Stimulated activated CD4-positive, alpha-beta T cell treated with anti-CD3 and anti-CD28 coated beads, TNF-alpha, amount 100 ng/mL, for 4 hours (primary cell): ENCODE measurements around the gene MTG1.
"Not testable (repeated sequence)": the region's sequence is repeated elsewhere in the genome, so short reads cannot be mapped to it uniquely, and the experiment has no call there.

Experiments
- DNase-seq, 3 experiments: peaks; one replicate each; pipeline ENCODE4 v3.0.0-alpha.2; 2020; ENCODE audit warnings: low read depth in 3 of 3

Gene MTG1

DNA sequence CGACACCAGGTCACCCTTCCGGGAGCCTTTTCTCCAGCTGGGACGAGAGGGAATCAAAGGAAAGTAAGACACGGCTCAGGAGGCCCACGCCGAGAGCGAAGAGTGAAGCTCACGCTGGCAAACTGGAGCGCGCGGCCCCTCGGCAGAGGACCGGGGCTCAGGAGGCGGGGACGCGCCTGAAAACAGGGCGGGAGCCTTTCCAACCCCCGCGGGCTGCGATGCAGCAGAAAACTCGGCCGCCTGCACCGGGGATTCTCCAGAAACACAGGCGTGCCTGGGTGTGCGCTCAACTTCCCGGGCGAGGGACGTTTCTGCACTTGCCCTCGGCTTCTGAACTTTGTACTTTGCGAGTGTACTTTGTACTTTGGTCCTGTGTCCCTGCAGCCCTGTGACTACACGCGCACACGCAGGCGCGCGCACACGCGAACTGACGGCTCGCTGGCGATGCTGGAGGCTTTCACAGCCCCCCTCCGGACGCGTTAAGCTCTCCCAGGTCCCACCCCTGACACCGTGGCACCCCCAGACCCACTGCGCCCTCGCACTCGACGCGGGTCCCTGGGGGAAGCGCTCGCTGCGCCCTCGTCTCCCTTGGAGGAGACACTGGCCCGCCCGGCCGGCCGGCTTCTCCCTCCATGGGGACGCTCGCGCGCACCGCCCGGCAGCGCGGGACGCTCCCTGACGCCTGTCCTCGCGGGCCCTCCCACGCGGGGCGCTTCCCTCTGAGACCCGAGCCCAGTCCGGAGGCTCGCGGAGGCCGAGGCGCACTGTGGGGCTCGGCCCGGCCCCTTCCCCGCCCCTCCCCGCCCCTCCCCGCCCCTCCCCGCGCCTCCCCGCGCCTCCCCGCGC lies 15.5 kb upstream of the MTG1 start:
- peak; percentile 36 to 40 (median 40) for DNase-seq

GRCh38 chr10:133379152-133379800 lies 14.7 kb upstream of the MTG1 start, which contains the start of gene PAOX:
PAOX (plus strand) TSS chr10:133379262; CDS start chr10:133379317, 55 bp downstream.
- peak; percentile 34 to 47 (median 41) for DNase-seq

GRCh38 chr10:133379801-133380666 lies 13.9 kb upstream of the MTG1 start:
- no peak for DNase-seq

GRCh38 chr10:133381036-133381435 lies 12.9 kb upstream of the MTG1 start:
- DNase-seq, result no peak

- DNase-seq, result no peak
Measured at GRCh38 chr10:133383551-133383950, 10.4 kb upstream of the MTG1 start.

DNA sequence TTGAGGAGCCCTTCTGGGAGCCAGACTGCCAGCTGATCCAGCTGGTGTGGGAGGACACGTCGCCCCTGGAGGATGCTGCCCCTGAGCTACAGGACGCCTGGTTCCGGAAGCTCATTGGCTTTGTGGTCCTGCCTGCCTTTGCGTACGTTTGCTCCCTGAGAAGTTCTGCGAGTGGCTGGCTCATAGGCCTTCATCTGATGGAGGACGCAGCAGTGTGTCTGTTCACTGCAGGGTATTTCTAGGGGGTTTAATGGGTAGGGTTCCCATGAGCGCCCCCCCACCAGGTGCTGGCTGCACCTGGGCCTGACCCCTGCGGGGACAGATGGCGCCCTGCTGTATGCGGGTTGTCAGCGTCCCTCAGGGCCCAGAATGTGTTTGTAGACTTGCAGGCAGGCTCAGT lies 9.9 kb upstream of the MTG1 start:
- DNase-seq, result no peak

DNA sequence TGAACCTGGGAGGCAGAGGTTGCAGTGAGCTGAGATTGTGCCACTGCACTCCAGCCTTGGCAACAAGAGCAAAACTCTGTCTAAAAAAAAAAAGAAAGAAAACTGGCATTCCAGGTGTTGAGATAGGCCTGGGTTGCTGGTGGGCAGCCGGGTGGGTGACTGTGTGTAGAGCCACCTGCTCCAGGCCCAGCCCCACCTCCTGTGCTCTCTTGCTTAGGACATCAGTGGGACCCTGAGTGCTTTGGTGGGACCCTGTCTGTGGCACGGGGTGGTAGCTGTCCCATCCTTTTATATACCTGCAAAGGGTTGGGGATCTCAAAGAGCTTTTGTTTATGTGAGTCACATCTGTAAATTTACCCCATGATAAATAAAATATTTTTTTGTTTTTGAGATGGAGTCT lies 8.7 kb upstream of the MTG1 start:
- DNase-seq, result no peak

- DNase-seq, result not testable (repeated sequence)
Measured at GRCh38 chr10:133386951-133387350, 7.0 kb upstream of the MTG1 start.

DNA sequence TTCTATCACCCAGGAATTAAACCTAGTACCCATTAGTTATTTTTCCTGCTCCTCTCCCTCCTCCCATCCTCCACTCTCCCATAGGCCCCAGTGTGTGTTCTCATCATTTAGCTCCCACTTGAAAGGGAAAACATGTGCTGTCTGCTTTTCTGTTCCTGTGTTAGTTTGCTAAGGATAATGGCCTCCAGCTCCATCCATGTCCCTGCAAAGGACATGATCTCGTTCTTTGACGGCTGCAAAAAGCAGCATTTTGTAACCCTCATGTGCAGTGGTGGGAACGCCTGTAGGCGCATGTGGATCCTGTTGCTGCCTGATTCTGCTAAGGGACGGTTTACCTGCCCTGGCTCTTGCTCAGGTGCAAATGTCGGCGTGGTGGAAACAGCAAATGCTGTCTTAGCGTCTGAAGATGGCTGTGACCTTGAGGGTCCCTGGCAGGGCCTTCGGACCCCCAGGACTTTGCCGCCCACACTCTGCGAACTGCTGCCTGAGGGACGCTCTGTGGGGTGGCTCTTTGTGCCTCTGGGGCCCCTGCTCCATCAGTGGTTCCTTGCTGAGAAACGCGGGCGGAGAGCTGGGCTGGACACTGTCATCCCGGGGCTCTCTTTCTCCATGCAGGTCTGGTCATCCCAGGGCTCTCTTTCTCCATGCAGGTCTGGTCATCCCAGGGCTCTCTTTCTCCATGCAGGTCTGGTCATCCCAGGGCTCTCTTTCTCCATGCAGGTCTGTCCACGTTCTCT lies 5.6 kb upstream of the MTG1 start:
- DNase-seq, result no peak

DNA sequence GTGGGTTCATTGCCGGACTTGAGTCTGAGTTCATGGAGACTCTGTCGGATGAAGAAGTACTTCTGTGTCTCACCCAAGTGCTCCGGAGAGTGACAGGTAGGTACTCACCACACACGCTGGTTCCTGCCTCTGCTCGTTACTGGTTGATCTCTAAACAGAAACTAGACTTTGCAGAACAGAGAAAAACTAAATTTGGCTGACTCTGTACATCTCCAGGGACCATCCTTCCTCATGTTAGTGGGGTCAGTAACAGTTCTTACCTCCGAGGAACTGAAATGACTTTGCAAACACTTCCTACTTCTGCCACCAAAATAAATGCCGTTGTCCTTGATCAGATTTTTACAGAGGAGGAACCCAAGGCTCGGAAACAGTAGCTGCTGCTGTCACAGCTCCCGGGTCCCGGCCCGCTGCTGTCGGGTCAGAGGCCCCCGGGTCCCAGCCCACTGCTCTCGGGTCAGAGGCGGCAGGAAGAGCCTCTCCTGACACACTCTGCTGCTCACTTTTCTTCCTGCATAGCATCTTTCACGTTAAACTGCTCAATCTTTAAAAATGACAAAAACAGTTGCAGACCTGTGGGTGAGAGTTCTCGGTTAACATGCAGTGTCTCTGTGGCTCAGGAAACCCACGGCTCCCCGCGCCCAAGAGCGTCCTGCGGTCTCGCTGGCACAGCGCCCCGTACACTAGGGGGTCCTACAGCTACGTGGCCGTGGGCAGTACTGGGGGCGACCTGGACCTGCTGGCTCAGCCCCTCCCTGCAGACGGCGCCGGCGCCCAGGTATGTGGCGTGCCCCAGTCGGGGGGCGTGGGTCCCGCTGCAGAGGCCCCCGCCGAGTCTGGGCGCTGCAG lies 4.8 kb upstream of the MTG1 start:
- DNase-seq, result no peak

DNA sequence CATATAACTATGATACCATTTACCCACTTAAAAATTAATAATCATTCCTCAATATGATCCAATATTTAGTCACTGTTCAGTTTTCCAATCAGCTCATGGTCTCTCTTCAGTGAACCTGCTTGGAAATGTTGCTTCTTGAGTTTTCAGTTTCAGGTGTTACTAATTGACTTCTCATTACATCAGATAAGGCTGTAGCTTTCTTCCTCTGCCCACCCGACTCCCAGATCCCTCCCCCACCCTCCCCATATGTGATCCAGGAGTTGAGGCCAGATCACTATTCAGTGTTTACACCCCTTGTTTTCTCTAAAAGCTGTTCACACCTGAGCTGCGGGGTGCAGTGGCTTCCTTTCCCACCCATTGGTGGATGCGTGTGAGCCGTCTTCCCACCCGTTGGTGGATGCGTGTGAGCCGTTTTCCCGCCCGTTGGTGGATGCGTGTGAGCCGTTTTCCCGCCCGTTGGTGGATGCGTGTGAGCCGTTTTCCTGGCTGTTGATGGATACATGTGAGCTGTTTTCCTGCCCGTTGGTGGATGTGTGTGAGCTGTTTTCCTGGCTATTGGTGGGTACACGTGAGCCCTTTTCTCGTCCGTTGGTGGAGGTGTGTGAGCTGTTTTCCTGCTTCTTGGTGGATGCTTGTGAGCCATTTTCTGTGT lies 3.2 kb upstream of the MTG1 start:
- no peak for DNase-seq

DNA sequence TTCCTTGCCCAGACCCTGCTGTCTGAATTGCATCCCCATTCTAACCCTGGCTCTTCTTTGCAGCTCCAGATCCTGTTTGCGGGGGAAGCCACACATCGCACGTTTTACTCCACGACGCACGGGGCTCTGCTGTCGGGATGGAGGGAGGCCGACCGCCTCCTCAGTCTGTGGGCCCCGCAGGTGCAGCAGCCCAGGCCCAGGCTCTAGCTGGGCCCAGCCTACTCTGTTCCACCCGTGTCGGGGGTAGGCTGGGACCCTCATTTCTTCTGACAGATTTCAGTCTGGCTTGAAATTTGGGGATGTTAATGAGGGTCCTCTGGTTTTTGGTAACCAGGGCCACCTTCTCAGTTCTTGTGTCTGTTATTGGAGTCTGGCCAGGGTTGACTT lies 2.7 kb upstream of the MTG1 start:
- DNase-seq, result no peak

GRCh38 chr10:133391761-133392518 lies 2.0 kb upstream of the MTG1 start:
- no peak for DNase-seq

DNA sequence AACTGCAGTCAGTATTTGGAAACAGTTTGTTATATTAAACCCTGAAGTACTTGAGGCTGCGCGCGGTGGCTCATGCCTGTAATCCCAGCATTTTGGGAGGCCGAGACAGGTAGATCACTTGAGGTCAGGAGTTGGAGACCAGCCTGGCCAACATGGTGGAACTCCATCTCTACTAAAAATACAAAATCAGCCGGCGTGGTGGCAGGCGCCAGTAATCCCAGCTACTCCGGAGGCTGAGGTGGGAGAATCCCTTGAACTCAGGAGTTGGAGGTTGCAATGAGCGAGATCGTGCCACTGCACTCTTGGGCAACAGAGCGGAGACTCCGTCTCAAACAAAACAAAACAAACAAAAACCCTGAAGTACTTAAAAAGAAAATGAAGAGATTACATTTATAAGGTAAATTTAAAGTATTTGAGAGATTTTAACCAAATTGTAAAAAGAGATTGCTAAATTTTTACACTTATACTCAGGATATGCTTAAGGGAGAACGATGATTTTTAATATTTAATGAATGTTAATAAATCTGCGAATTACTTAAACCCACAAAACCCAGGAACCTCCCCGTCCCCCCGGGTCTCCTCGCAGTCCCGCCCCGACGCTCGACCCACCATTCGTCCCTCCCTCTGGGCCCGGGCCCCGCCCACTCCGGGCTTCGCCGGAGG lies 425 bp upstream of the MTG1 start:
- no peak for DNase-seq

DNA sequence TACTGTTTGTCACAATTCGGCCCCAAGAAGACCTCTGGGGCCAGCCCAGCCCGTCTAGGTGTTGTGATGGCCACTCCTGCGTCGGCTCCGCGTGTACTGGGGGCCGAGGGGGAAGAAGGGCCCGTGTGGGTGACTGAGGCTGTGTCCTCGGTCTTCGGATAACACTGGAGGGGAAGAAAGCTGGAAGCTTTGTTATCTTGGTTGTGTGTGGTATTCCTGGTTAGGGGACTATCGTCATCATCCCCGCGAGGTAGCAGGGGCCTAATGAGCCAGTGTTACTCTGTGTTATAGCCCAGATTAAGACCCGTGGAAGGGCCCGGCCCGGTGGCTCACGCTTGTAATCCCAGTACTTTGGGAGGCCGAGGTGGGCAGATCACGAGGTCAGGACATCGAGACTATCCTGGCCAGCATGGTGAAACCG lies 854 bp downstream of the MTG1 start:
- no peak for DNase-seq

DNA sequence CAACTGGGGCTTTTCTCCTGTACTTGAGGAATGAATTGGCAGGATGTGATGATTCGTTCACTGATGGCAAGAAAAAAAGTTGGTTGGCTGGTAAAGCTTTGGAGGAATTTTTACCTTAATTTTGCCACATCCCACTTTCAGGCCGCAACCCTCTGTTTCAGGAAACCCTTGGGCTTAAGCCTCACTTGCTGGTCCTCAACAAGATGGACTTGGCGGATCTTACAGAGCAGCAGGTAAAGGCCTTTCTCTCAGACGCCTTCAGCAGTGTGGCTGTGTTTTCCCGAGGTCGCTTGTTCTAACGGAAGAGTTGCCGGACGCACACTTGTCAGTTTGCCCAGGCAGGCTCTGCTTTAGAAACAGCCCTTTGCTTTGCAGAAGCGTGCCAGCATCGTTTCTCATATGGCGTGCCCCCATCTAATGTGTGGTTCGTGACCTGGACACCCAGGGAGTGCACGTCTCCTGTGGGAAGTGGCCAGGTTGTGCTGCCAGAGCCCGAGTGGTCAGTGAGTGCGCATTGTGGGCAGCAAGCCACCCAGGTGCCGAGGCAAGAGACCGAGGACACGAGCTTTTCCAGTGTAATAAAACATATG lies 2.2 kb downstream of the MTG1 start:
- no peak for DNase-seq

- no peak for DNase-seq
Measured at GRCh38 chr10:133397938-133398337, 4.0 kb downstream of the MTG1 start.

GRCh38 chr10:133399123-133399601 lies 5.2 kb downstream of the MTG1 start:
- no peak for DNase-seq
